NT2/D1 (cell line): ENCODE results near the gene NPAS2.

Experiments used
- DNase-seq: peaks from one replicate; pipeline ENCODE4 v3.0.0-alpha.2; 2011; ENCODE audit warnings: low read depth, low spot score
- H3K27me3 ChIP-seq: 2 replicates; pipeline ENCODE4 v1.6.0; 2011; ENCODE audit warnings: mild to moderate bottlenecking; ENCODE audit not compliant: insufficient read length, insufficient read depth
- H3K36me3 ChIP-seq: 2 replicates; pipeline ENCODE4 v1.6.1; 2011; ENCODE audit warnings: mild to moderate bottlenecking, low read length, mixed read lengths; ENCODE audit not compliant: insufficient read depth, insufficient read length
- H3K4me1 ChIP-seq: 2 replicates; pipeline ENCODE4 v1.5.1; 2011; ENCODE audit not compliant: insufficient read depth, insufficient read length
- H3K4me3 ChIP-seq: 2 replicates; pipeline ENCODE4 v1.5.1; 2011; ENCODE audit warnings: low read depth; ENCODE audit not compliant: insufficient read length
- H3K9ac ChIP-seq: 2 replicates; pipeline ENCODE4 v1.6.0; 2011; ENCODE audit warnings: low read depth; ENCODE audit not compliant: insufficient read length
- H3K9me3 ChIP-seq: 2 replicates; pipeline ENCODE4 v1.5.1; 2011; ENCODE audit warnings: mild to moderate bottlenecking, low read length; ENCODE audit not compliant: insufficient read depth
- SUZ12 ChIP-seq: IDR thresholded peaks from 2 replicates; pipeline ENCODE4 v1.6.1; 2011; ENCODE audit not compliant: insufficient read length, insufficient read depth; ENCODE audit errors: extremely low read depth
- YY1 ChIP-seq: IDR thresholded peaks from 2 replicates; pipeline ENCODE4 v1.6.1; 2011; ENCODE audit not compliant: insufficient read length, insufficient read depth
- ZNF274 ChIP-seq: IDR thresholded peaks from 2 replicates; pipeline ENCODE4 v1.6.1; 2011; ENCODE audit warnings: mild to moderate bottlenecking, low read depth, low read length

NPAS2 gene

DNA sequence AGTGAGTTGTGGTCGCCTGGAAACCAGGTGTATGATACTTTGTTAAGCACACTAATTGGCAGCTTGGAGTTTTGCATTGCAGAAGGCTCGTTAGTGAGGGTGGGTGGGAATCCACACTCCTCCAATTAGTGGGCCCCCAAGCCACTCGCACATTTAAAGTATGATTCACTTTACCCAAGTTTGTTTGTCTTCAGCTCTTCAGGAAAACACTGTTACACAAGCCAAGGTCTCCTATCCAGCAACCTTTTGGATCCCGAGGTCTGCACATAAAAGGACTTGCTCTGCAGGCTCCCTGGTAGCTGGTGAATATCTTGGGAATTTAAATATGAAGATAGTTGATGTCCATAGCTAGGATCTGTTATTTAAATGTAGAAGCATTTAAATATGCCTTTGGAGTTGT, 66.1 kb downstream of the NPAS2 start:
- DNase-seq, result no peak
- no peak for TF ChIP-seq ZNF274
- TF ChIP-seq YY1, result no peak
- TF ChIP-seq SUZ12, result no peak
- no peaks in the 10 kb centered on the region for H3K9me3 ChIP-seq

DNA sequence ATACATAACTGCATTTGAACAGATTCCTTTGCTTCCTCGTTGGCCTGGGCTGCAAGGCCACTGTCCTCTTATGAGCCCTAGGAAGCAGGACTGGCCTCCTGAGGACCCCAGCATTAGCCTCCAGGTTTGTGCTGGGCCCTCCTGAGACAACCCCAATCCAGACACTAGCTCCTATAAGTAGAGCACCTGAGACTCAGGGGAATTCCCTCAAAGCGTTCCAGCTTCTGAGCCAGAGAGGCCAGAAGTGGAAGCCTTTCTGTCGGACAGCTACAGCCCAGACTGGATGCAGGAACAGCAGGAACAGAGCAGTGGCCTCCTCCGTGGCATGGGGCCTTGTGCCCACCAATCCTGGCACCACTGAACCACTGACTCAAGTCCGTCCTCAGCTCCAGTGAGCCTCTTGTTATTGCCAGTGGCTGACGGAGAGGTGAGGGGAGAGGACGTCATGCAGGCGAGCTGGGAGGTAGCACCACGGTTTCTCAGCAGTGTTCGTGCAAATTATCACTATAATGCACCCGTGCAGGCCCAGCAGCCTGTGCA, 67.2 kb downstream of the NPAS2 start:
- no peak overlapping the region for H3K4me3 ChIP-seq
- peaks cover 6% of the 10 kb centered on the region for H3K4me1 ChIP-seq
- H3K9ac ChIP-seq, result no peak overlapping the region

More for the DNA sequence above, 66.1 kb downstream of the NPAS2 start:
- Histone ChIP-seq H3K36me3 (no peaks in the 10 kb centered on the region), H3K4me3 (no peak overlapping the region), H3K9ac (no peak overlapping the region), H3K27me3 (no peaks in the 10 kb centered on the region), H3K4me1 (peaks cover 10% of the 10 kb centered on the region)

DNA sequence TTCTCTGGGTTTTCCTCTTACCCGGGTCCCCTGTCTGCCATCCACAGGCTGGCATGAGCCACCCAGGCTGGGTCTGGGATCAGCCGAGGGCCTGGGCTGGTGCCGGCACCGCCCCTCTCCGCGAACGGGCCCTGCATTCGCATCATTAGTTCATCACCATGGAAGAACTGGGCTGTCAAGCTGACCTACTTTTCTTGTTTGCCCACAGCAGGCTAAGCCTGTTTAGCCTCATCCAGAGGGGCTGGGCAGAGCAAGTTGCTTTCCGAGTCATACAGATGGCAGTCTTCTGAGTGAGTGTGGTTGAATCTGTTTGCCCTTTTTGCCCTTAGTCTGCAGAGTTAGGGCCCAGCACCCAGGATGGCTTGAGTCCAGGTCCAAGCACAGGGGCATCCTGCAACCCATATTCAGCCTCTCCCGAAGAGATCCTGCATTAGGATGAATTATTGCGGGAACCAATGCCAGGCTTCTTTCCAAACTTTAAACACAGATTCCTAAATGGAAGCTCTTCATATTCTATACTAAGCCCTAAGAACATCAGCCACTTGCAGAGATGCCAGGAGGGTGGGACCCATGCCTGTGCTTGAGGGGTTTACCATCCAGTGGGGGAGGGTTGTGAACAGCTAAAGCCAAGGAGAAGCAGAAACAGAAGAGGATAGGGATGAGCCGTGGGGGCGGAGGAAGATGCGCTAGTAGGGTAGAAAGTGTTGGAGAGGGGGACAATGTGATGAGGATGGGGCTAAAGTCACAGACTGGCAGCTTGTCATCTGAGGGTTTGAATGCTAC, 68.0 kb downstream of the NPAS2 start:
- Histone ChIP-seq H3K4me3 (no peak overlapping the region), H3K4me1 (peaks cover 6% of the 10 kb centered on the region), H3K36me3 (no peaks in the 10 kb centered on the region), H3K9me3 (no peaks in the 10 kb centered on the region), H3K27me3 (no peaks in the 10 kb centered on the region), H3K9ac (no peak overlapping the region)
- no peak for DNase-seq
- TF ChIP-seq SUZ12, result no peak
- no peak for TF ChIP-seq ZNF274
- no peak for TF ChIP-seq YY1

More for the DNA sequence above, 67.2 kb downstream of the NPAS2 start:
- Histone ChIP-seq H3K36me3 (no peaks in the 10 kb centered on the region), H3K27me3 (no peaks in the 10 kb centered on the region), H3K9me3 (no peaks in the 10 kb centered on the region)
- DNase-seq, result no peak
- TF ChIP-seq SUZ12, result no peak
- no peak for TF ChIP-seq YY1
- no peak for TF ChIP-seq ZNF274

DNA sequence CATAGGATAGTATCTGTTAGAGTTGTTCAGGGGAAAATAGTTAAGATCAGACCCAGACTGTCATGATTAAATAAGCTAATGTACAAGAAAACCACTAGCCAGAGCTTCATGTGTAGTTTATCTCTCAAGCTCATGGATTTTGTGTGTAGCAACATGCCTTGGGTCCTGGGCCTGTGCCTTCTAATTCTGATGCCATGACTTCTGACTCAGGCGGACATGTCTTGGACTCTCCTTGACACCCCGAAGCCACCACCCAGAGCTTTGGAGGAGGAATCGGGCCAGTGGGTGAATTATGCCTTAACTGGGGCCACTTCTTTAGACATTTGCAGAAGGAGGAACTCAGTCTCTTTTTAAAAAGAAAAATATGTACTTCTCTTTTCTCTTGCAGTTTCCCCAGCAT, 68.7 kb downstream of the NPAS2 start:
- Histone ChIP-seq H3K4me1 (peaks cover 6% of the 10 kb centered on the region), H3K4me3 (no peak overlapping the region), H3K36me3 (no peaks in the 10 kb centered on the region), H3K9me3 (no peaks in the 10 kb centered on the region), H3K27me3 (no peaks in the 10 kb centered on the region), H3K9ac (no peak overlapping the region)
- DNase-seq, result no peak
- TF ChIP-seq SUZ12 (no peak), YY1 (no peak), ZNF274 (no peak)

DNA sequence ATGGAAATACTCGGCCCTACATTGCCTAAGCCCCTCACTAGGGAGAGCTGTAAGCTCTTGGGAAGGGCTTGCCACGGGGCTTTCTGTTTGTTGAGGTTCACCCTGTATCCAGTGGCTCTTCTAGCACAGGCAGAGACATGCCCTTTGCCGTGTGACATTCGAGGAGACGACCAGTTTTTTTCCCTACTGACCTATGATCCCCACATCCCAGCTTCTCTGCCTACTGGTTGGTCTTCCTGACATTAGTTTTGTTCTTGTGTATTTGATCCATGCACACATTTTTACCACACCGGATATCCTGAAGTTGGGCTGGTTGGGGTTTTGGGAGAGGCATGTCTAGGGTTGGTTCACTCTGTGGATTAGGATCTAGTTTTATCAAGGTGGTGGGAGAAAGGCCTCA, 69.3 kb downstream of the NPAS2 start:
- Histone ChIP-seq H3K27me3 (no peaks in the 10 kb centered on the region), H3K4me1 (peaks cover 8% of the 10 kb centered on the region), H3K4me3 (no peak overlapping the region), H3K9ac (no peak overlapping the region), H3K36me3 (no peaks in the 10 kb centered on the region), H3K9me3 (no peaks in the 10 kb centered on the region)
- no peak for DNase-seq
- TF ChIP-seq SUZ12, result no peak
- TF ChIP-seq ZNF274, result no peak
- no peak for TF ChIP-seq YY1

DNA sequence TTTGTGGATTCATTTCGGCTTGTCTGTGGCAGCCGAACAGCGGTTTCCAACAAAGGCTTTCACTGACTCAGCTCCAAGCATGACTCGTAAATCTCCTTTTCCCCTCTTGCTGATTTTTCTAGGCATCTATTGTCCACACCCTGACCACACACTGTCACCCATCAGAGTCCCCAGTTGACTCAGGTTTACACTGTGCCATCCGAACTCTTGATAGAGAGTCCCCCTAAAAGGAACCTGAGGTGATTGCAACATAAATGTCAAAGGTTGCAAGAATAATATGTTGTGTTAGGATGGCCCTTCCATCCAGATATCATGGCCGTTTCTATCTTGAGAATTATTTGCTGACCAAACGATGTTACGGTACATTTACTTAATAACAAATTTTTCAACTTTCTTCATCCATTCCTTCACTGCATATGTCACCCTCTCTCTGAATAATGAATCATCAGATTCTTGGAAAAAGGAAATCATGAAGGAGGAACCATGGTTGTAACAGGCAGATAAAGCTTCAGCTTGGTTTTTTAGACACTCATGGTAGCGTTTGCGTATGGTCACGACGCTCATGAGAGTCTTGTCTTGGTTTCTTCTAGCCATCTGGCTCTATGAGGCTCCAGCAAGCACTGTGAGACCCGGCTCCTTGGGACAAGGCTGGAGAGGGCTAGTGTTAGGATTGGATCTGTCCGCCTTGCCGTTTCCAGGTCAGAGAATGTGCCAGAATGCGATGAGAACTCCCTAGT, 72.1 kb downstream of the NPAS2 start:
- TF ChIP-seq SUZ12 (no peak), ZNF274 (no peak), YY1 (no peak)
- Histone ChIP-seq H3K27me3 (no peaks in the 10 kb centered on the region), H3K36me3 (no peaks in the 10 kb centered on the region), H3K9me3 (no peaks in the 10 kb centered on the region), H3K9ac (no peak overlapping the region), H3K4me1 (peaks cover 7% of the 10 kb centered on the region), H3K4me3 (no peak overlapping the region)
- DNase-seq, result no peak

DNA sequence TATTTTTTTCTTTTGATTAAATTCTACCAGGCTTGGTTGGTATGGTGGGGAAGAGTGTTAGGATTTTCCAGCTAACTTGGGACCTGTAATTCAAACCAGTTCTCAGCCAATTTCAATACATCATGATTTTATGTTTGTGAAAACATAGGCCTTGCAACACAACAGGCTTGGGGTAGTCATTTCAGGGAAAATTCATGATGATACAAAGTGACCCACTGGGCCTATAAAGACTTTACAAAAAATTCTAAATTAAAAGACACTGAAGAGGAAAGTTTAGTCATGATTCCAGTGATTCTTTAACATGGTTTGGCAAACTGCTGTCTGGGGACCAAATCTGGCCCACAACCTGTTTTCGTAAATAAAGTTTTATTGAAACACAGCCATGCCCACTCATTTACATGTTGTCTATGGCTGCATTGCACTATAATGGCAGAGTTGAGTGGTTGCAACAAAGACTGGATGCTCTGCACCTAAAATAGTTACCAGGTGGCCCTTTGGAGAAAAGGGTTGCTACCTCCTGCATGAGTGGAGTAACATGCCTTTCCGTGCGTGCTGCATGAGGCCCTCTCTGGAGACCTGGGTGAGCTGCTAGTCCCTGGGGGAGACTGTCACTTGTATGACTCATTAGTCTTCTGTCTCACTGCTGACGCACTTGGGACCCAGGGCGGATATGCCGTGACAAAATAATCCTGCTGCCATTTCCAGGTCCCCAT, 73.6 kb downstream of the NPAS2 start:
- TF ChIP-seq SUZ12 (no peak), ZNF274 (no peak)
- Histone ChIP-seq H3K36me3 (no peaks in the 10 kb centered on the region), H3K27me3 (no peaks in the 10 kb centered on the region), H3K9ac (no peak overlapping the region), H3K4me3 (no peak overlapping the region), H3K9me3 (no peaks in the 10 kb centered on the region), H3K4me1 (peaks cover 4% of the 10 kb centered on the region)
- no peak for DNase-seq
